KOPT-K1 (cell line): ENCODE data around the gene ENTPD6.
"Not testable (repeated sequence)": the region's sequence is repeated elsewhere in the genome, so short reads cannot be mapped to it uniquely, and the experiment has no call there.

Source experiments
- H3K27ac ChIP-seq: fragments of 200-600 bp; sonication (generic); 2 replicates; pipeline ENCODE4 v1.5.1; 2016; ENCODE audit warnings: antibody characterized with exemption, mild to moderate bottlenecking, low read depth, low read length; ENCODE audit not compliant: poor library complexity, severe bottlenecking
- H3K36me3 ChIP-seq: fragments of 200-600 bp; sonication (generic); 2 replicates; pipeline ENCODE4 v1.5.1; 2017; ENCODE audit warnings: antibody characterized with exemption, mild to moderate bottlenecking, low read length, moderate library complexity; ENCODE audit not compliant: insufficient read depth
- H3K9me3 ChIP-seq: fragments of 200-600 bp; sonication (generic); 2 replicates; pipeline ENCODE4 v1.5.1; 2017; ENCODE audit warnings: antibody characterized with exemption, low read length, mild to moderate bottlenecking; ENCODE audit not compliant: insufficient read depth, poor library complexity, severe bottlenecking

The ENTPD6 gene

DNA sequence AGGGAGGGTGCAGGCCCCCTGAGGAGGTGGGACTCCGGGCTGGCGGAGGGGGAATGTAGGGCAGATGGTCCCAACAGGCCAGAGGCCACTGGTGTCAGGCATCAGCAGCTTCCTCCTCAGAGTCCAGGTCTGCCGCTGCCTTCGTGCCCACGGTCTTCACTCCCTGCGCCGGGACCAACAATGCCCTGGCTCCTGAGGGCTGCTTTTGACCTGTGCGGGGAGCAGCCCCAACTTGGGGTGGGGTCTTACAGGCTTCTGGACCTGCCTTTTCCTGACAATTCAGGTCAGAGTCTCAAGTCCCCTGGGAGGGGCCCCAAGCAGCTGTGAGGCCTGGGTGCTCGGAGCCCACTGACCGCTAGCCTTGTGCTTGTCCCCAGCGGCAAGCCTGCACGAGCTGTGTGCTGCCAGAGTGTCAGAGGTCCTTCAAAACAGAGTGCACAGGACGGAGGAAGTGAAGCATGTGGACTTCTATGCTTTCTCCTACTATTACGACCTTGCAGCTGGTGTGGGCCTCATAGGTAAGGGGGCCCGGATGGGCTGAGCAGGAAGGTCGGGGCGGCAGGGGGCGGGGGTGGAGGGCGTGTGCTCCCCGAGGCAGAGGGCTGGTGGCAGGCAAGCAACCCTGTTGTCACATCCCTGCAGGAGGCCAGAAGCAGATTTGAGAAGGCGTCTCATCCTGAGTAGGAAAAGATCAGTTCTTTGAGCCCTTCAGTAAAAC, 27.1 kb downstream of the ENTPD6 start:
- no peaks in the 10 kb centered on the region for H3K9me3 ChIP-seq
- peaks cover 62% of the 10 kb centered on the region for H3K36me3 ChIP-seq
- H3K27ac ChIP-seq: no peak overlapping the region

GRCh38 chr20:25223179-25223661, 27.7 kb downstream of the ENTPD6 start:
- Histone ChIP-seq H3K9me3 (no peaks in the 10 kb centered on the region), H3K36me3 (peaks cover 56% of the 10 kb centered on the region), H3K27ac (no peak overlapping the region)

GRCh38 chr20:25223765-25224720, 28.5 kb downstream of the ENTPD6 start:
- Histone ChIP-seq H3K27ac (no peak overlapping the region), H3K36me3 (peaks cover 47% of the 10 kb centered on the region), H3K9me3 (no peaks in the 10 kb centered on the region)

DNA sequence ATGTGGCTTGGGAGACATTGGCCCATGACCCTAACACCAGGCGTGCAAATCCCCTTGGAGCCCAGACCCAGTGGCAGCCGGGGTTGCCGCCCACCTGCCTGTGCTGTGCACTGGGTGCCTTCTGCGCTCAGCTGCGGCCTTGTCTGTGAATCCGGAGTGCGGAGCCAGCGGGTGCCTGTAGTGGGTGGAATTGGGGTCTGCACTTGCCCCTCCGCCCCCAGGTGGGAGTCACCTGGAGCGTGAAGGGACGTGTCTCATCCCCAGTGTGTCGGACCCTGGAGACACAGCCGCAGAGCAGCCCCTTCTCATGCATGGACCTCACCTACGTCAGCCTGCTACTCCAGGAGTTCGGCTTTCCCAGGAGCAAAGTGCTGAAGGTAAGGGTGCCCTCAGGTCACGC, 29.4 kb downstream of the ENTPD6 start:
- H3K36me3 ChIP-seq: peaks cover 38% of the 10 kb centered on the region
- no peak overlapping the region for H3K27ac ChIP-seq
- no peaks in the 10 kb centered on the region for H3K9me3 ChIP-seq

GRCh38 chr20:25225642-25226432, 30.3 kb downstream of the ENTPD6 start:
- H3K27ac ChIP-seq: no peak overlapping the region
- peaks cover 31% of the 10 kb centered on the region for H3K36me3 ChIP-seq
- H3K9me3 ChIP-seq: no peaks in the 10 kb centered on the region

GRCh38 chr20:25226433-25227316, 31.2 kb downstream of the ENTPD6 start:
- peaks cover 22% of the 10 kb centered on the region for H3K36me3 ChIP-seq
- H3K9me3 ChIP-seq: no peaks in the 10 kb centered on the region
- H3K27ac ChIP-seq: no peak overlapping the region

- peaks cover 15% of the 10 kb centered on the region for H3K36me3 ChIP-seq
- H3K27ac ChIP-seq: no peak overlapping the region
- H3K9me3 ChIP-seq: no peaks in the 10 kb centered on the region
Measured at GRCh38 chr20:25227317-25227831, 31.9 kb downstream of the ENTPD6 start.

DNA sequence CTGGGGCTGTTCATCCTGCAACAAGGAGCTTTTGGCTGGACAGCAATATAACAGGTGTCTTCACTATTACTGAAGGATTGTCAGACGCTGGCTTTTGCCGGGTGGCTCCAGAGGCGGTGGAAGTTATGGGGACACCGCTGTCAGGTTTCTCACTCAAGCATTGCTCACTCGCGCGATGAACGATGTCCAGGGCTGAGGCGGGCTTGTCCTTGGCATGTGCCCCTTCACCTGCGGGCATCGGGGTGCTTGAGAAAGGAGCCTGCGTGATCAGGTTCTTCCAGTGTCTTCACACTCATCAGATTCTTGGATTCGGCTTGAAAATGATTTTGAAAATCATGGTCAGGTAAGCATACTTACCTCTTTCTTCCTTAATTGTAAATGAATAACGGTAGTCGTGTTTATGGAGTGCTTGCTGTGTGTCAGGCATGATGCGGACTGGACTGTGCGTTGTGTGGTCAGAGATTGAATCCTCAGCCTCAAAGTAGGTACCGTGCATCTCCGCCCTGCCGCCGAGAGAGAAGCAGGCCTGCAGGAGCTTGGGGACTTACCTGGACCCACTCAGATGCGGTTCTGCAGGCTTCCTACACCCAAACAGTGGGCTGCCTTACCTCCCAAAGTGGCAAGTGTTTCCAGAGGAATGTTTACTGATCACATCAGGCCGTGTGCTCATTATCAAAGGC, 34.1 kb downstream of the ENTPD6 start:
- Histone ChIP-seq H3K27ac (no peak overlapping the region), H3K9me3 (no peaks in the 10 kb centered on the region), H3K36me3 (peaks cover 9% of the 10 kb centered on the region)

DNA sequence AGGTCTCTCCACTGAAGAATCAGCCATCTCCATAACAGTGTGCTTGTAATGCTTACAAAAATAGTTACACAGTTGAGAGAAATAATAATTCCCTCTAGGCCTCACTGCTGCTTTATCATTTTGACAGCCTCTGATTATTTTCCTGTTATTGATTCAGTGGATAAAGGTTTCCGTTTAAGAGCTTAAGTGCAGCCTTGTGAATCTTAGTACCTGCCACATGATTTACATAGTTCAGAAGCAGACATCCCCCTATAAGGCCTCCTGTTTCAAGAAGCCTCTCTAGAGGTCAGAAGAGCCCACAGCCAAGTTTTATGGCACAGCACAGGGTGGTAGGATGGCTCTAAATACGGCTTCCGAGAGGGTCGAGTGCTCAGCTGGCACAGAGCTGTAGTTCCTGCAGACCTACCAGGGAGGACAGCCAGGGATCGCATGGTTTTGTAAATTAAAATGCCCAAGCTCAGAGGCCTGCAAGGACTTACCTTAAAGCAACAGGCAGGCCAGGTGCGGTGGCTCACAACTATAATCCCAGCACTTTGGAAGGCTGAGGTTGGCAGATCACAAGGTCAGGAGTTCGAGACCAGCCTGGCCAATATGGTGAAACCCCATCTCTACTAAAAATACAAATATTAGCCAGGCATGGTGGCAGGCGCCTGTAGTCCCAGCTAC, 34.8 kb downstream of the ENTPD6 start:
- Histone ChIP-seq H3K27ac (no peak overlapping the region), H3K9me3 (no peaks in the 10 kb centered on the region), H3K36me3 (peaks cover 6% of the 10 kb centered on the region)

GRCh38 chr20:25233016-25233772, 37.7 kb downstream of the ENTPD6 start:
- H3K36me3 ChIP-seq: no peaks in the 10 kb centered on the region
- H3K9me3 ChIP-seq: no peaks in the 10 kb centered on the region
- H3K27ac ChIP-seq: no peak overlapping the region

- not testable (repeated sequence) for H3K36me3 ChIP-seq, H3K27ac ChIP-seq, H3K9me3 ChIP-seq
Measured at GRCh38 chr20:25234009-25234849, 38.7 kb downstream of the ENTPD6 start.
